ENCODE data around the gene PTGIS.

Gene PTGIS

GRCh38 chr20:49595811-49596561 is 28.0 kb upstream of the PTGIS start:
- DNase-seq (ENCODE audit: low read depth in 2 of 2) = no peak

GRCh38 chr20:49595346-49595745 is 27.4 kb upstream of the PTGIS start:
- DNase-seq (ENCODE audit: low read depth in 2 of 2) = no peak

GRCh38 chr20:49594931-49595315 is 27.0 kb upstream of the PTGIS start:
- DNase-seq (ENCODE audit: low read depth in 2 of 2) = no peak

DNA sequence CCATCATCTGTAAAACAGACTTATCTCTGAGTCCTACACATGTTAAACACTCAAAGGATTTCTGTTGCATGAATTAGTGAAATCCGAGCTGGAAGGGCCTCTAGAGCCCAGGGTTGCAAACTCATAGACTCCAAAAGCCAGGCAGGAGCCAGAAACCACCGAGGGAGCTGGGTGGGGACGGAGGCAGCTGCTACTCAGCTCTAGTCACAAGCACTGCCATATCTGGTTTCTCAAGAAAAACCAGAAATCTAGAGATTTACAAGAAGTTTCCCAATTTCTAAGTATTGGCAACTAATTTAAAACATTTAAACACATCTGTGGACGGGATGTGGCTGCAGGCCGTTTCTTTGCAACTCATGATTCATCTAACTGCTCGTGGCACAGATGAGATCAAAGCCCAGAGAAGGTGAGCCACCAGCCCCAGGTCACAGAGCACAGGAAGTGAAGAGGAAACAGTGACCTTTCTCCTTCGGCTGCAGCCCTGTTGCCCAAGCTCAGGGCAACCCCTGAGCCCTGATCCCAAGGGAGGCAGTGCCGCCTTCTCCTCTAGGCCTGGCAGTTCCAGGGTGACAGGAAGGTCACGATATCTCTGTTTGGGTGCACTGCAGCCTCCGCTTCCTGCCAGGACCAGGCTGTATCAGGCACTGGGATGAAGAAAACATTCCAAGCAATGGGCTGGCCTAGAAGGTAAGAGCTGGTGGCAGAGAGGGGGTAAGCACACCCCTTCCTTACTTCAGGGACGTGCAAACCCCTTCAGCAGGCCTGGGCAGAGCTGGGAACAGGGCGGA is 26.4 kb upstream of the PTGIS start:
- no peak for DNase-seq (ENCODE audit: low read depth in 2 of 2)

- no peak for DNase-seq (ENCODE audit: low read depth in 2 of 2)
Observed at GRCh38 chr20:49593466-49594142, 25.7 kb upstream of the PTGIS start.

GRCh38 chr20:49592120-49592519 is 24.2 kb upstream of the PTGIS start:
- no peak for DNase-seq (ENCODE audit: low read depth in 2 of 2)

DNA sequence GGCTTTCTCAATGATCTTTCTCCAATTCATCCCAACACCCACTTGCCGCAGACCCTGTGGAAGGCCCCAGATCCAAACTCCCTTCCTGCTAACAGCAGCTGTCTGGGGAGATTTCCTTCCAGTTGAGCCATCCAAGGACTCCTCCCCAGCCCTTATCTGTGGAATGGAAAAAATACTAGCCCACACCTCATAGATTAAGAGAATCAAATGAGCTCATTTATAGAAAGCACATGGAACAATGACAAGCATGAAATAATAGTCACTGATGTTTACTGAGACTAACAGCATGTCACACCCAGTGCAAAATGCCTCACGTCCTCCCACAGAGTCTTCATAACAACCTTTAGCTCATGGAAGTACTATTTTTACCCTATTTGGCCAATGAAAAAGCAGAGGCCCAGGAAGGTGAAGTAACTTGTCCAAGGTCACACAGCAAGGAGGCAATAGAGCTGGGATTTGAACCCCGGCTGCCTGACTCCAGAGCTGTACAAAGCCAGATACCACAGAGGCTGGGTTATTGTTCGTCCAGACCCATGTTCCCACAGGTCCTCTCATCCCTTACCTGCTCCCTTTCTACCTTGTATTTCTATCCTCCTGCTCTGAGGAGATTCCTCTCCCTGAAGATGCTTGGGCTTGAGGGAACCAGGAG is 23.4 kb upstream of the PTGIS start:
- DNase-seq (ENCODE audit: low read depth in 2 of 2) = no peak

- no peak for DNase-seq (ENCODE audit: low read depth in 2 of 2)
Observed at GRCh38 chr20:49590163-49591017, 22.5 kb upstream of the PTGIS start.

DNA sequence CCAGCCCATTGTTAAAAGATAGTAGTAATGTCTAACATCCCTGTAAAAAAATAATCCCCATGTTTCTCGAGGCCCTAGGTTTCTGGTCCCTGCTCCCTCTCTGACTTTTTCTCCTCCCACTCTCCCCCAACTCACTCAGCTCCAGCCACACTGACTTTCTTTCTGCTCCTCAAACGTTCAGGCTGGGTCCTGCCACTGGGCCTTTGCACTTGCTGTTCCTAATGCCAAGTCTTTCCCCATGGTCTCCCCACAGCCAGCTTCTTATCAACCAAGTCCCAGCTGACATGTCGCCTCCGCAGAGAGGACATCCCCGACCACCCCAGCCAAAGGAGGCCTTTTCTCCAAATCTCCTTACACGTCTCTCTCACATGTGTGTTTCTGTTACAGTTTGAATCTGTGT is 21.8 kb upstream of the PTGIS start:
- DNase-seq (ENCODE audit: low read depth in 2 of 2) = no peak

- DNase-seq (ENCODE audit: low read depth in 2 of 2) = no peak
Observed at GRCh38 chr20:49587111-49587570, 19.2 kb upstream of the PTGIS start.

DNA sequence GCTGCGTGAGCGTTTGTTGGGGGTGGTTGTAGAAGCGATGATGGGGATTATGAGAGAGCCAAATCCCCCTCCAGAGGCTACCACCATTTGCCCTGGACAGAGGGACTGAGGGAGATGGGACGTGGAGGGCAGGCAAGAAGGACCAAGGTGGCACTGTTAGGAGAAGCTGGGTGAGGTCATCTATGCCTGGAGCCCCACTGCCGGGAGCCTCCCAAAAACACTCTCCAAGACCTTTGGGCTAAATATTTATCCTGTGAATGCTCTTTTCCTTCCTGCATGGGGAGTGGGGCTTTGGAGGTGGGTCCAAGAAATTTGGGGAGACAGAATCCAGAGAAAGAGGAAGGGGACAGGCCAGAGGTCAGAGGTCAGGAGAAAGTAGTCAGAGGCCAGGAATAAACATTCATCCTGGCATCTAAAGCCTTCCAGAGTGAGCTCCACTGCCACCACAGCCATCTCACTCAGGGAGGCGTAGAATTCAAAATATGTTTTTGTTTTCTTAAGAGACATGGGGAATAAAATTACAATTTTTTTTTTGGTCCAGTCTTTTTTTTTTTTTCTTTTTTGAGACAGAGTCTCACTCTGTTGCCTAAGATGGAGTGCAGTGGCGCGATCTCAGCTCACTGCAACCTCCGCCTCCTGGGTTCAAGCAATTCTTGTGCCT is 17.8 kb upstream of the PTGIS start:
- no peak for DNase-seq (ENCODE audit: low read depth in 2 of 2)

DNA sequence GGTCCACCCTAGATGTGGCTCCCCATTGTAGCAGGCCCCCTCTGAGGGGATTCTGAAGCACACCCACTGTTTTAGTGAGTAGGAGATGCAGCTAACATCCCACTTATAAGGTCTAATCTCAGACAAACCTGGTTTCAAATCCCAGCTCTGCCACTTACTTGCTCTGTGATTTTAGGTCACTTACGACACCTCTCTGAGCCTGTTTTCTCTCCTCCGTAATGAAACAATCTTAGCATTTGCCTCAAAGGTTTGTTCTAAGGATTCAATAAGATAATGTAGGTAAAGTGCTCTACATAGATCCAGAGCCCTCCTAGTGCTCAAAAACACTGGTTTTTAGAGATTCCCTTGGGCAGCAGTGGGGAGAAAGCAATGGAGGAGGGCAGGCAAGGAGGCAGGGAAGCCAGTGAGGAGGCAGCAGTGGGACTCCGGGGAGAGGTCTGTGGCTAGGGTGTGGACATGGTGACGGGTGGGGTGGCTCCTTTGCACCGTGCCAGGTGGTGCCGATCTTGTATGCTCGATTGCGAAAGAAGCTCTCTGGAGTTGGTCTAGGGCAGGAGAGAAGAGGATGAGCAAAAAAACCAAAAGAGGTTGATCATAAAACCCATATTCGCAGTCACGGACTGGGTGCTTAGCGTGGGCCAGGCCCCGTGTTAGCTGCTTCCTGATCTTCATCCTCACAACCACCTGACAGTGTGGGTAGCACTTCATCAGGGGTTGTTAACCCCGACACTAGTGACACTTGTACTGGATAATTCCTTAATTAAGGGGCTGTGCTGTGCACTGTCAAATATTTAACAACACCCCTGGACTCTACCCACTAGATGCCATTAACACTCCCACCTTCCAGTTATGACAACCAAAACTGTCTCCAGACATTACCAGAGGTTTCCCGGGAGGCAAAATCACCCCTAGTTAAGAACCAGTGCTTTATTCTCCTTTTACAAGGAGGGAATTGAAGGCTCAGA is 16.8 kb upstream of the PTGIS start:
- no peak for DNase-seq (ENCODE audit: low read depth in 2 of 2)

- no peak for DNase-seq (ENCODE audit: low read depth in 2 of 2)
Observed at GRCh38 chr20:49583669-49584417, 15.9 kb upstream of the PTGIS start.

- DNase-seq (ENCODE audit: low read depth in 2 of 2) = no peak
Observed at GRCh38 chr20:49583343-49583668, 15.4 kb upstream of the PTGIS start.

DNA sequence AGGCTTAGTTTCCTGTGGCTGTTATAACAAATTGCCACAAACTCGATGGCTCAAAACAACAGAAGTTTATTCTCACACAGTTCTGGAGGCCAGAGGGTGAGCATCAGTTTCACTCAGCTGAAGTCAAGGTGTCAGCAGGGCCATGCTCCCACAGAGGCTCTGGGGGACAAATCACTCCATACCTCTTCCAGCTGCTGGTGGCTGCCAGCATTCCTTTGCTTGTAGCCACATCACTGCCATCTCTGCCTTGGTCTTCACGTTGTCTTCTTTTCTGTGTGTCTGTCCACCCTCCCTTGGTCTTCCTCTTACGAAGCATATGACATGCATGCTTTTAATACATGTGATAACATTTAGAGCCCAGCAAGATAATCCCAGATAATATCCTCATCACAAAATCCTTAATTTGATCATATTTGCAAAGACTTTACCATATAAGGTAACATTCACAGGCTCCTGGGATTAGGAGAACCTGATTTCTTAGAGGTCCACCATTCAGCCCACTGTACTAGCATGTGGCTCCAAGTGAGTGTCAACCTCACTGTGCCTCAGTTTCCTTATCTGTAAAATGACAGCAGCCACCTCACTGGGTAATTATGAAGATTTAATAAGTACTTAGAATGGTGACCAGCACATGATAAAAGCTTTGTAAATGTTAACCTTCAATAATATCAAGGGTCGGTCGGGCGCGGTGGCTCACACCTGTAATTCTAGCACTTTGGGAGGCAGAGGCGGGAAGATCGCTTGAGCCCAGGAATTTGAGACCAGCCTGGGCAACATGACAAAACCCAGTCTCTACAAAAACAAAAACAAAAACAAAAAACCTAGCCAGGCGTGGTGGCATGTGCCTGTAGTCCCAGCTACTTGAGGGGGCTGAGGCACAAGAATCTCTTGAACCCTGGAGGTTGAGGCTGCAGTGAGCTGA is 14.7 kb upstream of the PTGIS start:
- no peak for DNase-seq (ENCODE audit: low read depth in 2 of 2)

GRCh38 chr20:49581482-49581881 is 13.5 kb upstream of the PTGIS start:
- no peak for DNase-seq (ENCODE audit: low read depth in 2 of 2)

GRCh38 chr20:49580813-49581174 is 12.9 kb upstream of the PTGIS start:
- DNase-seq (ENCODE audit: low read depth in 2 of 2) = no peak
